Measurements from ENCODE around the gene PLP1. TPM values are rescaled to one million over a fixed set of nuclear protein-coding genes. Genes with fewer than 3 reads are reported as not detected.

PLP1 gene
- total RNA-seq, 3 donors from 2014 or later = 3.7 to 65.0 (median 4.9) TPM

- DNase-seq = no peak
These were observed 43.6 kb upstream of the PLP1 start for GRCh38 chrX:103733017-103733416.

GRCh38 chrX:103734125-103734760, 42.4 kb upstream of the PLP1 start:
- Histone ChIP-seq H3K4me1 (ENCODE audit: low read depth) (no peaks in the 10 kb centered on the region), H3K36me3 (ENCODE audit: low read depth) (no peaks in the 10 kb centered on the region), H3K9me3 (no peaks in the 10 kb centered on the region), H3K4me3 (no peak overlapping the region)
- intact Hi-C loops (cut with DNase I, micrococcal nuclease) = no loop called here
- no peak for DNase-seq
- no peak for ATAC-seq
- TF ChIP-seq, protein P1, sequence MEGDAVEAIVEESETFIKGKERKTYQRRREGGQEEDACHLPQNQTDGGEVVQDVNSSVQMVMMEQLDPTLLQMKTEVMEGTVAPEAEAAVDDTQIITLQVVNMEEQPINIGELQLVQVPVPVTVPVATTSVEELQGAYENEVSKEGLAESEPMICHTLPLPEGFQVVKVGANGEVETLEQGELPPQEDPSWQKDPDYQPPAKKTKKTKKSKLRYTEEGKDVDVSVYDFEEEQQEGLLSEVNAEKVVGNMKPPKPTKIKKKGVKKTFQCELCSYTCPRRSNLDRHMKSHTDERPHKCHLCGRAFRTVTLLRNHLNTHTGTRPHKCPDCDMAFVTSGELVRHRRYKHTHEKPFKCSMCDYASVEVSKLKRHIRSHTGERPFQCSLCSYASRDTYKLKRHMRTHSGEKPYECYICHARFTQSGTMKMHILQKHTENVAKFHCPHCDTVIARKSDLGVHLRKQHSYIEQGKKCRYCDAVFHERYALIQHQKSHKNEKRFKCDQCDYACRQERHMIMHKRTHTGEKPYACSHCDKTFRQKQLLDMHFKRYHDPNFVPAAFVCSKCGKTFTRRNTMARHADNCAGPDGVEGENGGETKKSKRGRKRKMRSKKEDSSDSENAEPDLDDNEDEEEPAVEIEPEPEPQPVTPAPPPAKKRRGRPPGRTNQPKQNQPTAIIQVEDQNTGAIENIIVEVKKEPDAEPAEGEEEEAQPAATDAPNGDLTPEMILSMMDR (IDR thresholded peaks at IDR 0.05) = no peak

More at GRCh38 chrX:103733017-103733416, 43.6 kb upstream of the PLP1 start:
- Histone ChIP-seq H3K9me3 (no peaks in the 10 kb centered on the region), H3K4me1 (ENCODE audit: low read depth) (no peaks in the 10 kb centered on the region), H3K4me3 (no peak overlapping the region), H3K36me3 (ENCODE audit: low read depth) (no peaks in the 10 kb centered on the region)
- intact Hi-C loops (cut with DNase I, micrococcal nuclease) = no loop called here
- ATAC-seq = no peak
- TF ChIP-seq, protein P1 (IDR thresholded peaks at IDR 0.05) = no peak

GRCh38 chrX:103737696-103738095, 38.9 kb upstream of the PLP1 start:
- Histone ChIP-seq H3K4me3 (no peak overlapping the region), H3K36me3 (ENCODE audit: low read depth) (no peaks in the 10 kb centered on the region), H3K4me1 (ENCODE audit: low read depth) (no peaks in the 10 kb centered on the region), H3K9me3 (no peaks in the 10 kb centered on the region)
- ATAC-seq (no peak), DNase-seq (no peak)
- intact Hi-C loops (cut with DNase I, micrococcal nuclease) = no loop called here
- TF ChIP-seq, protein P1 (IDR thresholded peaks at IDR 0.05) = no peak

DNA sequence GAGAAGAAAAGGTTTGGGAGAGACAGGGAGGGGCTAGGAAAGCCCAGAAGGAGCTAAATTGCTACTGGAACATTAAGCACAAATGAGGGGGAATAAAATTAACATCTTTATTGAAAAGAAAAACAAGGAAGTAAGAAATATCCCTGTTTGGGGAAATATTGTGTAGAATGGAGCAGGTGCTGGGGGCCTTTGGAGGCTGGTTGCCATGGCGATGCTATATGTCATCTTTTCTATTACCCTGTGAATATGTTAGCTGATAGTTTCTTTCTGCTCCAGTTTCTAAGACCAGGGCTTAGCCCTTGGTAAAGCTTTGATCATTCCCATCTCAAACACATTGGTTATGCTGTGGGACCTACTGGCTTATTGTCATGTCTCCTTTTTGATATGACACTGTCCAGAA, 37.2 kb upstream of the PLP1 start:
- ATAC-seq (no peak), DNase-seq (no peak)
- Histone ChIP-seq H3K9me3 (no peaks in the 10 kb centered on the region), H3K4me1 (ENCODE audit: low read depth) (no peaks in the 10 kb centered on the region), H3K4me3 (no peak overlapping the region), H3K36me3 (ENCODE audit: low read depth) (no peaks in the 10 kb centered on the region)
- intact Hi-C loops (cut with DNase I, micrococcal nuclease) = no loop called here
- TF ChIP-seq, protein P1 (IDR thresholded peaks at IDR 0.05) = no peak

- no peaks in the 10 kb centered on the region for H3K9me3 ChIP-seq
- no peaks in the 10 kb centered on the region for H3K4me1 ChIP-seq (ENCODE audit: low read depth)
- DNase-seq = no peak
- intact Hi-C loops (cut with DNase I, micrococcal nuclease) = no loop called here
- no peak for ATAC-seq
- no peaks in the 10 kb centered on the region for H3K36me3 ChIP-seq (ENCODE audit: low read depth)
- TF ChIP-seq, protein P1 (IDR thresholded peaks at IDR 0.05) = no peak
- no peak overlapping the region for H3K4me3 ChIP-seq
These were observed 34.8 kb upstream of the PLP1 start for GRCh38 chrX:103741879-103742278.

DNA sequence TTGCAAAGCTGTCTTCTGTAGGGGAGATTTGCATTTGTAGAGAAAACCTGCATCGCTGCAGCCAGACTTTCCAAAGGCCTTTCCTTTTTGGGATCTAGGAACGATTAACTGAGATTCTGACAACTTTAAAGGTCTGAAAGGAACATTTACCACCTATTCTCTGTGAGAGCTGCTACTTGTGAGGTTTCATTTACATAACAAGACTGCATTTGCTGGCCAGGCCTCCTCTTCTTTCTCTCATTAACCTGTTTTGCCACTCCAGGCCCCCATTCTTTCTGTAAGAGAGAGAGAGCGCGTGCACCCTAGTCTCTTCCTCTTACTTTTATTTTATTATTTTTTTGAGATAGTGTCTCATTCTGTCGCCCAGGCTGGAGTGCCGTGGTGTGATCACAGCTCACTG, 34.3 kb upstream of the PLP1 start:
- intact Hi-C loops (cut with DNase I, micrococcal nuclease) = no loop called here
- H3K4me1 ChIP-seq (ENCODE audit: low read depth) = no peaks in the 10 kb centered on the region
- ATAC-seq (no peak), DNase-seq (no peak)
- TF ChIP-seq, protein P1 (IDR thresholded peaks at IDR 0.05) = no peak
- H3K9me3 ChIP-seq = no peaks in the 10 kb centered on the region
- no peak overlapping the region for H3K4me3 ChIP-seq
- no peaks in the 10 kb centered on the region for H3K36me3 ChIP-seq (ENCODE audit: low read depth)
